ENCODE results near the gene STRBP.

Gene STRBP

DNA sequence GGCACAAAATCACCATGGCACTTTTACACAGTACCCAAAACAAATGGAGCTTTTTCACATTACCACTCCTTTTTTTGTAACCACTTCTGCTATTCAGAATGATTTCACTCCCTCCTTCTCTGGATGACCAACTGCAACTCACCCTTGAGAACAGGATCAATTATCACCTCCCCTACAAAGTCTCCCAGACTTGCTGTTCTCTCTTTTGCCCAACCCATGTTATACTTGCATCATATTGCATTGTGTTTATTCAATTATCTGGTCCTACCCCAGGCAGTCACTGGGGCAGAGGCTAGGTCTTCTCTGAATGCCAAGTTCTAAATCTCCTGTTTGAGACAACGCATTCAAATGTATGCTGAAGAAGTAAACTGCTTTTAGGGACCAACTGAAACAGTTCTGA, 139.0 kb downstream of the STRBP start:
- no peak for DNase-seq (ENCODE audit: low read depth, low spot score)

DNA sequence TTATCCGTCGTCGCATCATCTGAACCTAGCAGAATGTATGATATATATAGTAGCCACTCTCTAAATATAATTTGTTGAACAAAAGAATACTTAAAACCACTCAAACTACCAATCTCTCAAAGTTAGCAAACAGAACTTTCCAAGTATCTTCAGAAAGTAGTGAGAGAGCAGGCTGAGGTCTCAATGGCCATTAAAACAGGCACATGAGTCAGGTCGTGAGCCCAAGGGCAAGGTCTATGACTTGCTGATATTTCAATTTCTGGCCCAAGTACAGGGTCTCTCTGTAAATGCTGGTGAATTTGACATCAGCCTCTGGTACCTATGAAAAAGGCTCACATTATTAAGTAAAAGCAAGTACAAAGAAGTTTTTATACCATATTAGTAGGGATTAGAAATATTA, 139.8 kb downstream of the STRBP start:
- no peak for DNase-seq (ENCODE audit: low read depth, low spot score)

DNA sequence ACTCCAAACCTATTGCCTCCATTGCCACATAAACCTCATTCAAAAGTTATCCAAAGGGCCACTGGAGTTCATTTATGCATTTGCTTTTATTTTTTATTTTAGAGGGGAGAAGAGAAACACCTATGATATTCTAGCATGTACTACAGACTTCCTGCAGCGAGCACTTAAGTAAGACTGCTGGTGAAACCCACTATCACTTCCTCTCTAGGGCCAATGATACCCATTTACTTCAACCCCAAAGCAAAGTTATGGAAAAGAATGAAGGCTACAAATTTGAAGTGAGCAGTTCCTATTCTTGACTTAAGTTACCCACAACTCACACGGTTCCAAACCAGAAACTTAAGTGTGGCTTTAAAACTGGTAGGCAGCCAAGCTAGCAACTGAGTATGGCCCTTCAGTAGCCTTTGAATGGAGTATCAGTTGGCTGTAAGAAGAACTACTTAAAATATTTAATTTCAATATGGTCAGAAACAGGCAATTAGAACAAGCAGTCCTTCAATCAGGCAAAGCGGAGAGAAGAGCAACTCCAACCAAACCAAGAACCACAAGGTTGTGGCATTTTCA, 140.8 kb downstream of the STRBP start:
- no peak for DNase-seq (ENCODE audit: low read depth, low spot score)

DNA sequence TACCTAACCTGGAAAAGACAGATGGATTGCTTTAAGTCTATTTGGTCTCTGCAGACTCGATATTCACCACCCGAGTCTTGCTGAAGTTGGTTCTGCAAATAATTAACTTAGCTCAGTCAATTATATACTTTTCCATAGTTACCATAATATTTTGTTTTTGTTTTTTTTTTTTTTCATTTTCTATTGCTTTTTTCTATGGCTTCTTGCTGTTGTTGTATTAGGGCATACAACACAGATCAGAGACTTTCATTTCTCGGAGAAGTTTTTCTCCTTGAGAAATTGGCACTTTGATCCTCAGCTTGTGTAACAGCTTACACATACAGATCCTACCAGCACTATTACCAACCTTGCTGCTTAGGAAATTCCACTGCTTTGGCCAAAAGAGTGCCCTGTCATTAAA, 146.9 kb downstream of the STRBP start:
- DNase-seq (ENCODE audit: low read depth, low spot score) = no peak

DNA sequence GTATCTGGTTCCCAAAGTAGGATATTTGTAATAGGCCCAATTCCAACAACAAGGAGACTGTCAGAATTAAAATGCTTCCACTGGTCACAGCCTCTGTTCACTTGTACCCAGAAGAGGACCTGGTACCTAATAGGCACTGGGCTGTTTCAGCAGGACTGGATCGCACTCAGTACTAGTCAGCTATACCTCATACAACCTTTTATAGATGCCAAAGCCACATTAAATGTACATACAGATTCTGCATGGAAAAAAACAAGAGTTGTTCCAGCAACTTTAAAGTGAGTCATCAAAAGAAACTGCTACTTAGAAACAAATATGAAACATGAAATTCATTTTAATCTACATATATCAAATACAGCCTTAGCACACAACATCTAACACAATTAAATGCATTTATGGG, 147.4 kb downstream of the STRBP start:
- no peak for DNase-seq (ENCODE audit: low read depth, low spot score)

DNA sequence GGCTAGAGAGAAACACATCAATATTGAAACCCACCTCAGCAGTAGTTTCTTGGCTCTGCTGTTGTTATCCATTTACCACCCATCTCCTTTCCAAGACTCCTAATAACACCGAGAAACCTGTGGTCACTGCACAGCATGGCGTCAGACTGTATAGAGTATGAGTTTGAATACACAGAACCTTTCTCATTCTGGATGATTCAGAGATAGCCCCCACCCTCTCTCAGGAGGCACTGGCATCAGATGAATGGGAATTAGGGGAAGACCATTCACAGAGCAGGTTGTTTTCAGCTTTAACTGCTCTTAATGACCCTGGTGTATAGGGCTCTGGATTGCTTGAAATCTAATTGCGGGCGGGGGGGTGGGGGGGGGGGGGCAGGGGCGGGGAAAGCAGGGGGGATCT, 148.3 kb downstream of the STRBP start:
- DNase-seq (ENCODE audit: low read depth, low spot score) = peak; percentile 73

DNA sequence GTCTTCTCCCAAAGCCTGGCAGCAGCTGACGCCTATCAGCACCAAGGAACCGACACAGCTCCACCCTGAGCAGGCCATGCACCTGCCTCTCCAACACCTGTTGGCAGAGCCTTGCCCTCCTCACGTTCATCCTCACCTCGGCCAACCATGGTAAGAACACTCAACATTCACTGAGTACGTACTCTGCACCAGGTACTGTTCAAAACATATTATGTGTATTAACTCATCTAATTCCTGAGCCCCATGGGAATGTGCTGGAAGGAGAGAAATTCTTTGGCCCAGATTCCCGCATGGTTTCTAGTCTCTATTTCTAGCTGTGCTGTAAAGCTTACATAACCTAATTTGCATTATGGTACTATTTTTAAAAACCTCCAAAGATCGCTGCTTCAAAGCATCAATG, 148.8 kb downstream of the STRBP start:
- DNase-seq (ENCODE audit: low read depth, low spot score) = peak; percentile 79

DNA sequence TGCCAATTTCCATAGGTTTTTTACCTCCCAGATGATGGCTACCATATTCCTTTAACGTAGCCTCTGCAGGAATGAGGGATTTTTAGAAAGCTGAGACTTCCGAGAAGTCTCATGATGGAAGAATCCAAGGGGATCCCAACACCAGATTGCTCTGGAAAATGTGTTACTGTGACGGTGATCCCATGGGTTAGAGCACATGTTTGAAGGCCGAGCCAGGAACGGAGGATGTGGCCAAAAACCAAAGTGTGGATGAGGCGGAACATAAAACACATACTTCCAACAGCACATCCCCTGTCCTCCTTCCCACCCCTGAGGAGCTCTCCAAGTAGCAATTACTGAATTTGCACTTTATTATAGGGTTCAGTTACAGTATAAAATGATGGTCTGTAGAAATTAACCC, 152.3 kb downstream of the STRBP start:
- no peak for DNase-seq (ENCODE audit: low read depth, low spot score)

DNA sequence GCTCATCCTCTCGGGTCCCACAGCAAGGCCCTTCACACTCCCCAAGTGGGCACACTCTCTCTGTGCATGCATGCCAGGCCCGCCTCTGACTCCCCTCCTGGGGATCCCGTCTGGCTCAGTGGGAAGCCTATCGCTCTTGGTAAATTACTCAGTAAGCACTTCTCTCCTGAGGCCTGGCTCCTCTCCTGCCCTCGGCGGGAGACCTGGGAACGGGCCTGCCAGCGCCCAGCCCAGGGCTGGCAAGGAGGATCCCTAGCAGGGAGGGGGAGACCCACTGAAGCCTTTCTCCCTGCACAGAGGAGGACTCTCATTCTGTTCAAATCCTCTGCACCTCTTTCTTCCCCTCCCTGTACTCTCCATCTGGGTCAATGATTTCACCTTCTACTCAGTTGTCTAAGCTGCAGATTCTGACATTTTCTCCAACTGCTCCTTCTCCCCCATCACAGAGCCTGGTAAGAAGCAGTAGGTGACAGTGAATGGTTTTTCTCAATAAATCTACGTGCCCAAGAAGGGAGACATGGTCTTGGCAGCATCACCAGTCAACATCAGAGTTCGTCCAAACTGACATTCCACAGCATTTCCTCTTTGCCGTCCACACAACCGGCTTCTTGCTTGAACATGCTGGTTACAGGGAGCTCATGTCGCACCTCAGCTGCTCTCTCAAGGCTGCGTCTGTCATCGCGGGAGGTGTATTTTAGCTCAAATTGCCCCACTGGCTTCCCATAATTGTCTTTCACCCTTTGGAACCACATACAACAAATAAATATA, 153.1 kb downstream of the STRBP start:
- DNase-seq (ENCODE audit: low read depth, low spot score) = no peak

DNA sequence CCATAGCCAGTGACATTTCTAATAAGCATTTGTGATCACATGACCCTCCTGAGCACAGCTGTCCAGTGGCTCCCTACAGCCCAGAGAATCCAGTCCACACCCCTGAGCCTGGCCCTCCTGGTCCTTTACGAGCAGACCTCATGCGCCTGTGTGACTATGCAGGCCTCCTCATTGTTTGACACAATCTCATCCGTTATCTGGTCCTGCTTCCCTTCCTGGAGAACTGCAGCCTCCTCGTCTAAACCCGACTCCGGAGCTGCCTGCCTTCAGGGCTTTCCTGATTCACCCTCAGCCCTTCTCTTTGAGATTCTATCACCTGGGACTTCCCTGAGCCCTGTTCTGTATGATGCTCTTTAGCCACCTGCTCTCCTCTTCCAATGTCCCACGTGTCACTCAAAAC, 155.2 kb downstream of the STRBP start:
- DNase-seq (ENCODE audit: low read depth, low spot score) = no peak

DNA sequence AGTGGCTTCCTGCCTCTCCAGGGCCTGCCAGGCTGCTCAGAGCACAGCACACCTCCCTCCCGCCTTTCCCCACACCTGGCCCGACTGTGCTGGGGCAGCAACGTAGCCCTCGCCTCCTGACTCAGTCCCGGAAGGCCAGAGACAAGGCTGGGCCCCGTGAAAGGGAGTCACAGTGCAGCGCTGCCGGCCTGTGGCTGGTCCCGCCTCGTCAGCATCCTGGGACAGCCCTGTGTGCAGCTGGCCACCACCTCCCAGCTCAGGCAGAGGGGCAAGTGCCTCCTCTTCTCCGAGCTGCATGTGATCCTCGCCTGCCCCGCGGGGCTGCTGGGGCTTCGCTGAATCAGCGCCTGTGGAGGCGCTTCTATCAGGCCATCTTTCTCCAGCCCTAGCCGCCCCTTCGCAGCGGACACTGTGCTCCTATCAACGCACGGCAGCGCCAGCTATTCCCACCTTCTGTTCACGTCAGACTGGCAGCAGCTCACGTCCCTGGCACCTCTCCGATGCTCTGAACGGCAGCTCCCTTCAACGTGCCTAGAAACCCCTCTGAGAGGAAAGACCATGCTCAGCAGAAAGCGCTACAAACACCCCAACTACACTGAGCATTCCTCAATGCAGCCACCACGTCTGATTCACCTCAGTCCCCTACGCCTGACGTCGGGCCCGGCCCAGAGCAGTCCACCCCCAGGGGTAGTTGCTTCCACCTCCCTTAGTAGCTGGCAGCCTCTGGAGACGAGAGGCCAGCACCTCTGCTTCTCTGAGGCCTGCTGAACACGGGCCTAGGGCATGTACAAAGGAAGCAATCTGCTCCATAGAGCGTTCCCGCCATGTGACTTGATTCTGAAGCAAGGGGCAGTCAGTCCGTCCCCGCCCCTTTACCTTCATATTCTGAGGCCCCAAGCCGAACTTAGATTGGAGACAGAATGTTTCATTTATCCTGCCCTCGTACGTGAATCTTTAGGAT, 156.1 kb downstream of the STRBP start:
- DNase-seq (ENCODE audit: low read depth, low spot score) = no peak

DNA sequence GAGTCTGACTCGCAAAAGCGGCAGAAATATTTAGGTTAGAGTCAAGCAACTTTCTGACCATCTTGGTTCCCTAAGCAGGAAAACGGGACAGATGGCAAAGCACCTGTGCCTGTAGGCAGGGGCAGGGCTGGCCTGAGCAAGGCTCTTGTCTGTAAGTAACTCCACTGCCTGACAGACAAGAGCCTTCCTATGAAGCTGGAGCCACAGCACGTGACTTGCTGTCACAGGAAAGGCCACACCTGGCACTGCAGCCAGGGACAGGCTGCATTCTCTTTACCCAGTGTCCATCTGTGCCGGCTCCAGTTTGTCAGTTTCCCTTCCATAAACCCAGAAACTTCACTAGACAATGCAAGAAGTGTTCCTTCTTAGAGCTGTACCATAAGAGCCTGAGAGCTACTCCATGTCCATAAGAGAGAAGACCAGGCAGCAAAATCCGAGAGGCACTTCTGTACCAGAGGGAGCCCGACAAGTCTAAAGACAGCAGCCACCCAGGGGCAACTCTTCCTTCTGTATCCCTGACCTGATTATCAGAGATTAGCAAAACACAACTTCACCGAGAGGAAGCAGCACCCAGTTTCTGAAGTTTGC, 156.9 kb downstream of the STRBP start:
- no peak for DNase-seq (ENCODE audit: low read depth, low spot score)

DNA sequence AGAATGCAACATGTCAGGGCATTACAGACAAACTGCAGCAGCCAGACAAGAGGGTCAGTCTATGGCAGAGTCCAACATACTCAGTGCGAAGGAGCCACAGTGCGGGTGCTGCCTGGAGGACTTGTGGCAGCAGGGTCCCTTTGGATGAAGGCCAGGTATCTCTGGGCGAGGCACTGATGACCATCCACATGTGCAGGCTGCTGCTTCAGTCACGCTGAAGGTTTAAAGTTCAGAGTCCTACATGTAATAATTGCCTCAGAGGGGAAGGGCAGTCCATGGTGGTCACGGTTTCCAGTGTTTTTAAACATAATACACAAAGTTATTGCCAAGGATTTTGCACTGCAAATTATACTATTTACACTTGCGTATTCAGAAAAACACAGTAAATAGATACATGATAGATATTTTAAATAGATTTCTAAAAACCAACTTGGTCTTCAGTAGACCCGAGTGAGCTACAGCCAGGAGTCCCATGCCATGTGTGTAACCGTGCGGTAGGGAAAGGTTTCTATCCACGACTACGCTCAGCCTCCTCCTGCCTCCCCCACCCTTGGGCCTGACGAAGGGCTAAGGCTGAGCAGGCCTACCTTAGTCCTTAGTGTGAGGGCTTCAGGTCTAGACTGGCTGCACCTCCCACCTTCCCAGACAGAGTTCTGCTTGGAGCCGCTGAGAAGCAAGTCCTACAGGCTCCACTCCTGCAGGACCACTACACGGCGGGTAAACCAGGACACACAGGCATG, 158.7 kb downstream of the STRBP start:
- no peak for DNase-seq (ENCODE audit: low read depth, low spot score)

DNA sequence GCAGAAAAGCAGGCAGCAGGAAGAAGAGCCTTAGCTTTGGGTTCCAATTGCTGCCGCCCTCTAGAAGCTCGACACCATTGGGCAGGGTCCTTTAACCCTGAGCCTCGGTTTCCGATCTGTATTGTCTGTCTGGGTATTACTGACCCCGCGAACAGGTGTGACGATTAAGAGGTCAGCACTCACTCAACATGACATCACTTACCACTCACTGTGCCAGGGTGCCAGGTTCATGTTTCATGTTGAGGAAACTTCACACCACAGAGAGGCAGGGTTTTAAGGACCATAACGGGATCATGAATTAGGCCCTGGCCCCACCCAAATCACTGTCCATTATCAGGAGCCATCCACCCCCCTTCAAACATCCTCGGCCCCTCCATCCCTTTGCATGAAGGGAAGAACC, 159.4 kb downstream of the STRBP start:
- DNase-seq (ENCODE audit: low read depth, low spot score) = no peak

DNA sequence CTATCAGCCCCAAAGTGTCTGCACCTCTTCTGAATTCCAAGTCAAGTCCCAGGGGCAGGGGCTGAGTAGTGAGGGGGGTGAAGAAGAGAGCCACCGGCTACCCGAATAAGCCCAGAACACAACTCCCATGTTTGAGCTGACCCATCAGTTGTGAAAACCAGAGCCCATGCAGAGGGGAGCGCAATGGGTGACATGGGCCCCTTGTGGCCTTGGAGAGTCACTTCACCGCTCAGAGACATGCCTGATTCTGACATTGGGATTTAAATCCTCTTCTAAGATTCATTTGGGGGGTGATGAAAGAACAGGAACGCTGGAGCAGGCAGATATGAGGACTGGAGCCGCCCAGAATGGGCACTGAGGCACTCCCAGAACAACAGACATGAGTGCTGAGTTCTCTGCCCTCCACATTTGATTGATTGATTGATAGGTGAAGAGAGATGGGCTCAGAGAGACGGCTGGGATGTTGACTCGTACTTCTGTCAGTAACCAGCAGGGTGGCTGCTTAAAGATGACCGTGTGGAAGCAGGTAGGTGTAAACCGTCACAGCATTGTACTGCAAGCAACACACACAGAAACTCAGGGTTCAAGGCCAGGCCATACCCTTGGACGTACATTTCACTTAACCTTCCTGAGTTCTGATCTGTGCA, 160.6 kb downstream of the STRBP start:
- DNase-seq (ENCODE audit: low read depth, low spot score) = no peak

DNA sequence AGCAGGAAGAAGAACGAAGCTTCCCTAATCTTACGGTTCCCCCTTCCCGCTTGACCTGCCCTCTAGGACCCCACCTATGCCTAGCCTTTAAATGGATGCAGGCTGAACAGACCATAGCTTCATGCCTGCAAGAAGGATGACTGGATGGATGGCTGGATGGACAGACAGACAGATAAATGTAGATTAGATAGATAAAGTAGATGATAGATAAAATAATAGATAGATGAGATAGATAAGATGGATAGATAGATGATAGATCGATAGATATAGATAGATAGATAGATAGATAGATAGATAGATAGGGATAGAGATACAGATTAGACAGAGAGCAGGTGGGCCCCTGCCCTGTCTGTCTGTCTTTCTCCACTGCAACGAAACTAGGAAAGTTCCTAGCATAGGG, 162.9 kb downstream of the STRBP start:
- no peak for DNase-seq (ENCODE audit: low read depth, low spot score)

DNA sequence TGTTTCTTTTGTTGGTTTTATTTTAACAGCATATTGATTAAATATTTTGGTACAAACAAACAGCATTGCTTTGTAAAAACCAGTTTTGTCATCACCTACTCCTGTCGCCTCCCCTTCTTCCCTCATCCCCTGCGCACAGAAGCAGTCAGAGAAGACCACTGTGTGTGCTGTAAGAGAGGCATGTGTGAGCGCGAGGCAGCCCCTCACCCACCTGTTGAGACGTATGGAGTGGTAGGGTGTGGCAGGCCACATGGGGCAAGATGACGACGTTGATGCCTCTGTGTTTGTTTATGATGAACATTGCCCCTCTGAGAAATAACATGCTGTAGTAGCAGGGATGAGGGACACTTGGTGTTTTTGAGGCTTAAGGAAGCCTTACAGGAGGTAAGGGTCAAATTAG, 163.6 kb downstream of the STRBP start:
- DNase-seq (ENCODE audit: low read depth, low spot score) = no peak

DNA sequence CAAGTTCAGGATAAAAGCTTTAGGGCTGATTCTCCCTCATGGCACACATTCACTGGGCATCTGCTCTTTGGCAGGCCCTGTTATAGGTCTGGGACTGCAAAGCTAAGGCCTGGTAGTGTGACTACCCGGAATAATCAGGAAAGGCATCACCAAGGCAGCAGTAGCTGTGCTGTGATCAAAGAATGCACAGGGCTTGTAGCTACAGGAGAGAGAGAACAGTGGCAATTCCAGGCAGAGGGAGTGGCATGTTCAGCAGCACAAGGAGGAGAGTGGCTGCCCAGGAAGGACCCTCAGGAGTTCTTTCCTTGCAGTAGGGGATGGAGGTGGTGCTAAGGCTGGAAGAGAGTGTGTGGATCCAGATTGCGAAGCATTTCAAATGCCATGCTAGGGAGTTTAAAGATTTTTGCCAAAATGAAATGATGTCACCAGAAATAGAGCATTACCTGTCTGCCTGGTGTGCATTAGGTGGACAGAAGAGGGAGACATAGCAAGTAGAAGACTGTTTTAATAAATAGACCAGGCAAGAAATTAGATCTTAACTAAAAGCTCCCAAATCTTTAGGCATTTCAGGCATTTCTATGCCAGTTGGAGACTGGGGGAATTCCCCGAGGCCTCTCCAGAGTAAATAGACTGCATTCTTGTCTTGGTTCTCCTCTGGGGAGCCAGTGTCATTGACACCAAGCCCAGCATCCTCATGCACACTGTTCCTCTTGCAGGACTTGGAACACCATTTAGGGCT, 165.8 kb downstream of the STRBP start:
- DNase-seq (ENCODE audit: low read depth, low spot score) = peak; percentile 66

DNA sequence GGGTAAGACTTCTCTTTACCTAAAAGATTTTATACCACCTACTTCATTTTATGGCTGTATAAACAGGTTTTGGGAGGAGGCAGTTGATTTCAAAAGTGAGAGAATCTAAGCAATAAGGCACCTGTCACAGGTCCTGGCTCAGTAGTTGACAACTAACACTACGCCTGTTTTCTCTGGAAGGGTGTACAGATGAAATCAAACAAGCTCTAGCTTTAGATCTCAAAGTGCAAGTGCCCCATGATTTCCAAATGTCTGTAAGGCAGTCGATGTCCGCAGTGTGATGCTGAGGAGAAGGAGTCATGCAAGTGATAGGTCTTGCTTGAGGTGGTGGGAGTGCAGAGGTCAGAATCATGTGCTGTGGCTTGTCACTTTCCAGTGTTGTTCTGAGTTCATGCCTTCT, 168.8 kb downstream of the STRBP start:
- DNase-seq (ENCODE audit: low read depth, low spot score) = no peak

DNA sequence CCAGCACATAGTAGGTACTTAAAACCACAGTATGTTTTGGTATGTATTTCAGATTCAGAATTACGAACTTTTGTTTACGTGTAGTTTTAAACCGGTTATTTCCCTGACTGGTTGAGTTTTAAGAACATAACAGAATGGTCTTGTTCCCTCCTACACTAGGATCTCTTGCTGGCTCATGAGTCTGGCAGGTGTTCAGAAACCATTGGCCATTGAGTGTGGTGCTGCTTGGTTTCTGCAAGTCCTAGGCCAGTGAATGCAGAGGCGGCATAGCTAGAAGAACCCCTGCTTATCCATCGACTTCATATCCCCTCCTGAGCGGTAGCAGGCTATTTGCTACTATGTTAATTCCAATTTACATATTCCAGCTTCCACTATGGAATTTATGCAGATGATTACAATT, 169.3 kb downstream of the STRBP start:
- DNase-seq (ENCODE audit: low read depth, low spot score) = no peak

All from astrocyte of the hippocampus (primary cell).